T1000 (cell line): ENCODE data around the gene DPYSL3.
"Not testable (repeated sequence)": the region's sequence is repeated elsewhere in the genome, so short reads cannot be mapped to it uniquely, and the experiment has no call there.

Experiments used
- DNase-seq: peaks from one replicate; lab custom pipeline; 2025; ENCODE audit warnings: mixed read lengths; lab: John Stamatoyannopoulos, UW

Gene DPYSL3

DNA sequence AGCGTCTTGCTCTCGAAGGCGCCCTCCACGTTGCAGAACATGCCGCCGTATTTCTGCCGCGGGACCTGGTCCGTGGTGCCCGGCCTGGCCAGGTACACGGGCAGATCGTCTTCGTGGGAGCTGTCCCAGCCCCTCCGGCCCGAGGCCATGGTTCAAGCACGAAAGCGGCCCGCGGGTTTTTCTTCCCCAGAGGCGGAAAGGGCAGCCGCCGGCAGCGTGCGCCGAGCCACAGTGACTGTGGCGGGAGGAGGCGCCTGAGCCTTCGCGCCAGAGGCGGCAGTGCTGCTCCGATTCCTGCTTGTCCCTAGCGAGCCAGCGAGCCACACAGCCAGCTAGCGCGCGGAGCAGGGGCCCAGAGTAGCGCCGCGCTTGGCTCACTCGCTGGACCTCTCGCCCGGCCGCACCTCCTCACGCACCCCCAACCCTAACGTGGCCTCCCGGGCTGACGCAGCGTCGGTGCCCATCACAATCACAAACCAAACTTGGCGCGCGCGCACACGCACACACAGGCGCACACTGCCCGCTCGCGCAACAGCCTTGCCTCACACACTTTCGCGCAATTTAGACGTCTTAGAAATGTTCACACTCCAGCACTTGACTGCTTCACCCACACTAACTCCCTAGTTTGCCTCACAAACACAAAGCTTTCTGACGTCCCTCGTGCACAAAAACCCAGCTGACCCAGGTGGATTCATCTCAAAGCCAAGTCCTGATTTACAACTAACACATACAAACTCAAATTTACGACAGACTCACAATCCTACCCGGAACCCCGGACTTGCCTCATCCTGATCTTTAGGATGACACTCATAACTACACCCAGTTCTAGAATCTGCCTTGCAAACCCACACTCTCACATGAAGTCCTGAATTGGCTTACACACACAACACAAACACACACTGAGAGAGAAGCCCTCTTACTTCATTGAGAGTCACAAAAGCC is at the start of gene DPYSL3:
DPYSL3 (minus strand) TSS at position 359 of the 942 bp plus-strand sequence; CDS start at position 149, 210 bp downstream.
- peak; percentile 66 for DNase-seq

DNA sequence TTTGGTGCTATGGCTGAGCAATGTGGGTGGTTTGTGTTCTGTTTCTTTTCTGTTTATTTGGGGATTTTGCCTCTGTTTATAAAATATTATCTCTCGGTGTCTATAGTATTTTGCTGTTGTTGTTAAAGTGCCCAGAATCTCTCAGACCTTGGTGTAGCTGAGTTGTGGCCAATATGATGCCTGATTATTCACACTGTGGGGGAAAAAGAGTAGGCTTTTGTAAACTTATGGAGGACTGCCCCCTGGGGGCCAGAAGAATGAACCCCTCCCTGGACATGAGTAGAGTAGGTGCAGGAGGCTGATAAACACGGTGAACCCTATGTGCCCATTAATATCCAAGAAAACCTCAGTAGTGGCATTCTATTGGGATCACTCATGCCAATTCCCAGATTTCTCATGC is 49.0 kb upstream of the DPYSL3 start:
- peak; percentile 24 for DNase-seq

DNA sequence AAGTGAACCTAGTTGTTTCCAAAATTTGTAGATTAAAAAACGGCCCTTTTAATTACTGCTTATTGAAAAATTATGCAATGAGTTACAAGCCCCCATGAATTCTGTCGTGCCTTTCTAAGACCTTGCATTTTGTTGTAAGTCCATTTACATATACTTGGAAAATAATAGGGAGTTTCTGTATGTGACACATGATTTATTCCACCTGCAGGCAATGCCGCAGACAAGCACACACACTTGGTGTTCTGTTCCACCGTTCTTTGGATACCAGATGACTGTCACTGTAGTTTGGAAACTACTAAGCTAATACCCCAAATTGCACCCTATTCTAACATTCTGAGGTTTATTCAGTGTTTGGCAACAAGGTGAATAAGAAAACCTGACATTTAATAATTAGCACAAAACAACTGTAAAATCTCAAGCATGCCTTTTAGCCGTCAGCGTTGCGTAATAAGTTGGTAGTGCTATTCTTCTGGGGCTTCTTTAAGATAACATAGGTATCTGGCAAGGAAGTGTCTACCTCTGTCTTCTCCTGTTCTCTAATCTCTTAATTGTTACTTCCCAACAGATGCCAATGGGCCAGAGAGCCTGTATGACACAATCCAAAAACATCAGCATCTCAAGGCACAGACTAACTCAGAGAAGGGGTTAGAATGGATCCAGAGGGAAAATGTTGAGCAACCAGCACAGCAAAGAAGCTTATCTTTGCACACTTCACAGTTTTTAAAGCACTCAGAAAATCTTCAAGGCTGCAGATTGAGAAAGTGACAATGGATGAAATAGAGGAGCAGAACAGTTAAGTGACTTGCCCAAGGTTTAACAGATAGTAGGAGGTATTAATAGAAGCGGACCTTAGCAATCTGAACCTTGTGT is 48.2 kb upstream of the DPYSL3 start:
- no peak for DNase-seq

DNA sequence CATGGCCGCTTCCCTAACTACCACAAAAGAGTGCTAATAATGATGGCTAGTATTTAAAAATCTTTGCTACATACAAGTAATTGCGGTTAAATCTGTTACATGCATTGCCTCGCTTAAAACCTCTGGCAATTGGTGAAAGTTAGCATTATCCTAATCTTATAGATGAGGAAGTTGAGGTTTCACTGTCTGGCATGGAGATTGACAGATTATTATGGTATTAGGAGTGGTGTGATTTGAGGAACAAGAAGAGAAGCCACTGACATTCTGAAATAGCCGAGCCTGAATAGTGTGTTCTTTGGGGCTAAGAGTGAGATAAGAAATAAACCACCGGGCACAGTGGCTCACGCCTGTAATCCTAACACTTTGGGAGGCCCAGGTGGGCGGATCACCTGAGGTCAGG is 45.3 kb upstream of the DPYSL3 start:
- DNase-seq, result no peak

DNA sequence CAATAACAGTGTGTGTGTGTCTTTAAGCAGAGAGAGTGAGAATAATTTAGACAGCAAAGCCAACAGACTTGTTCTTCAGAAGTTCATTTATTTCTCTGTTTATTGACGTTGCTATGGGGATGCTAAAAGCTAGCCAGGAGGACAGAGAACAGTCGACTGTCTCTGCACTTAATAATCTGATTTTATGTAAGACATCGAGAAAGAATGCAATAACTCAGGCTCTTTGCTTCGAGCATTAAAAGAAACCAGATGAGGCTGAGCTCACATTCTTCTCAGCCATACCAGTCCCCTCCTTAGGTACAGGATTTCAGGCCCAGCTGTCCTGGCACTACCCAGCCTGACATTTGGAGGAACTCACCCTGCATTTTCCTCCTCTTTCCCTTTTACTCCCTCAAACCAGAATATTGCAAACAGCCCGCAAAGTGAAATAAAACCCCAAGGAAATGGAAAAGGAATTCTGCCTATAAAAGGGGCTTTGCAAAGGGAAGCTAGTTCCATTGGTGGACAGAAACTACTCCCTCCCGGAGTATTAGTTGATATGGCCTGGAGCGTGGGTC is 44.5 kb upstream of the DPYSL3 start:
- no peak for DNase-seq

DNA sequence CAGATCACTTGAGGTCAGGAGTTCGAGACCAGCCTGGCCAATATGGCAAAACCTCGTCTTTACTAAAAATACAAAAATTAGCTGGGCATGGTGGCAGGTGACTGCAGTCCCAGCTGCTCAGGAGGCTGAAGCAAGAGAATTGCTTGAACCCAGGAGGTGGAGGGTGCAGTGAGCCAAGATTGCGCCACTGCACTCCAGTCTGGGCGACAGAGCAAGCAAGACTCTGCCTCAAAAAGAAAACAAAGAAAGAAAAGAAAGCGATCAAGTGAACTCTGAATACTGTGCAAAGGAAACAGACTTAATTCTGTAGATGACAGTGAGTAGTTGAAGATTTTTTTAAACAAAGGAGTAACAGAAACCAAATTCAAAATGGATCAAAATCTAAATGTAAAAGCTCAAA is 43.9 kb upstream of the DPYSL3 start:
- not testable (repeated sequence) for DNase-seq

DNA sequence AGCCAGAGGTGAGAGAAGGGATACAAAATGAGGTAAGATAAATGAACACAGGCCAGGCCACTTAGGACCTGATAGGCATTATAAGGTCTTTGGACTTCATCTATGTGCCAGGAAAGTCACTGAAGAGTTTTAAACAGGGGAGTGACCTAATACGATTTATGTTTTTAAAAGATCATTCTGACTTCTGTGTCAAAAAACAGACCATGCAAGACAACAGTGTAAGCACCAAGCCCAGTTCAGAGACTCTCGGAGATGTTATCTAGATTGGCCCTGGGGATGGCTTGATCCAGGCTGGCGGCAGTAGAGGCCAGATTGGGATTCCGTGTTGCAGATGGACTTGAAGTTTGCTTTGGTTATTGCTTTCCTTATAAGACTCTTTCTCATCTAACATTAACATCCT is 43.0 kb upstream of the DPYSL3 start:
- no peak for DNase-seq

DNA sequence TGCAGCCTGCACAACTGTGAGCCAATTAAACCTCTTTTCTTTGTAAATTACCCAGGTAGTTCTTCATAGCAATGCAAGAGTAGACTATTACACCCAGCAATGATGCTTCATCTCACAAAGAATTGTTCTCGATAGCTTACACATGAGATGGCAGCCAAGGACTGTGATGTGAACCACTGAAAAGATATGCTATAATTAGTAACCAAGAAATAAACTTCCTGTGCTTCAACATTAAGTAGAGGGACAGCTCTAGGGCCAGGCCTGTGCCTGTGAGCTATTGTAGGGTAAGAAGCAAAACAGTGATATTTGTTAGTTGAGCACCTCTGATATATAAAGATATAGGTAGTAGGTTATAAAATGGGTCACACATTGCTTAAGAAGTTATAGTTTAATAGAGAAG is 41.8 kb upstream of the DPYSL3 start:
- DNase-seq, result no peak

DNA sequence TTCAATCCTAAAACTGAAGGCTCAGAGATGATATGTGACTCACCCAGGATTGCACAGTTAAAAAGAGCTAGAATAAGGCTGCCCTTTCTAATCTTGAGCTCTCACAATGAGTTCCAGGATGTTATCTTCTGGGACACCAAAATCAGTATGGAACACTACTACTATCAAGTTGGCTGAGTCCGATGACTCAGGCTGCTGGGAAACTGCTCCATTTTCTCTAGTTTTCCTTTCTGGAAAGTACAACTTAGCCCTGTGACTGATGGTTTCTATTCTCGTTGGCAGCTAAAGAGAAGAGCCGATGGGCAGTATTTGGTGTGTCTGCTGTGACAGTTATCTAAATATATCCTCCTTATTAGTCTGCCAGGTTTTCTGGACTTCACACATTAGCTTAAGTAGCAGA is 37.9 kb upstream of the DPYSL3 start:
- no peak for DNase-seq

DNA sequence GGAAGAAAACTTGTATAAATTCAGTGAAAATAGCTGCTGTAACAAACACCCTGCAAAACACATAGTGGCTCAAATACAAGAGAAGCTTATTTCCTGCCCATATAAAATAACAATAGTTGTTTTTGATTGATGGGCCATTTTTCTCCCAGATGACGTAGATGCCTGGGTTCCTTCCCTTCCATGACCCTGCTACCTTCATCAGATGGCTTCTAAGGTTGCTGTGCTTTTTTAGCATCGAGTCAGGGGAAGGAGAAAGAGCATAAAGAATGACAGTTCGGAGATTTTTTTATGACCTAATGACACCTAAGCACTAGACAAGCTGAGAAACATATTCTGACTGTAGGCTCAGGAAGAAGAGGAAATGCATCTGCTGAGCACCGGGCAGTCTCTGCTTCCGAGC is 34.7 kb upstream of the DPYSL3 start:
- no peak for DNase-seq

DNA sequence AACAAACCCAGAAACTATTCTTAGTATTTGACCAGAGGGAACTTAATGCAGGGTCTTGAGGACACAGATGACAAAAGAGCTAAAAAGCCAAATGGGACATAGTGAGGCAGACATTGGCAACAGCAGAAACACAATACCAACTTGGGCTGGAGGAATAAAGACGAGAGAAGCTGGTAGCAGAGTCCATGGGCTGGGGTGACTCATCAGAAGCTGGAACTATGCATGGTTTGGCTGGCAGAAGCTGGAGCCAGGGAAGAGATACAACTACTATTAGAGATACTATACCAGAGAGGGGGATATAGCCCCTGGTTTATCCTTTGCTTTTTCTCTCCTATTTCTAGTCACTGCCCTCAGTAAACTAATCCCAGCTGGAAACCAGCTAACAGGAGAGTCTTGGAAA is 29.2 kb upstream of the DPYSL3 start:
- no peak for DNase-seq

DNA sequence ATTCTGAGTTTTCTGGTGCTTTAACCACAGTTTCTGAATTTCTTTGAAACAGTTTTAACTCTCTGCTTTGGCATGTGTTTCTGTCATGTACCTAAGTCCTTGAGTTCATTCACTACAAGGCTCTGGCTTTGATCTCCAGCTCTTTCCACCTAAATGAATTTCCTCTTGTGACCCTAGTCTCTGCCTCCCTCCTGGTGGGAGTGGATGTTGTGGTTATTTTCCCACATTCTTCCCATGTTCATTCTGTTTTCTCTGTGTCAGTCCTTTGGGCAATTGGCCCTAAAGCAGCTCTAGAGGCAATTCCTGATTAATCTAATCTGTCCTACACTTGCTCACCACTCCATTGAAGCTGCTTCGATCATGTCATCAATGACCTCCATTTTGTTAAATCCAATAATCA is 28.4 kb upstream of the DPYSL3 start:
- DNase-seq, result no peak

DNA sequence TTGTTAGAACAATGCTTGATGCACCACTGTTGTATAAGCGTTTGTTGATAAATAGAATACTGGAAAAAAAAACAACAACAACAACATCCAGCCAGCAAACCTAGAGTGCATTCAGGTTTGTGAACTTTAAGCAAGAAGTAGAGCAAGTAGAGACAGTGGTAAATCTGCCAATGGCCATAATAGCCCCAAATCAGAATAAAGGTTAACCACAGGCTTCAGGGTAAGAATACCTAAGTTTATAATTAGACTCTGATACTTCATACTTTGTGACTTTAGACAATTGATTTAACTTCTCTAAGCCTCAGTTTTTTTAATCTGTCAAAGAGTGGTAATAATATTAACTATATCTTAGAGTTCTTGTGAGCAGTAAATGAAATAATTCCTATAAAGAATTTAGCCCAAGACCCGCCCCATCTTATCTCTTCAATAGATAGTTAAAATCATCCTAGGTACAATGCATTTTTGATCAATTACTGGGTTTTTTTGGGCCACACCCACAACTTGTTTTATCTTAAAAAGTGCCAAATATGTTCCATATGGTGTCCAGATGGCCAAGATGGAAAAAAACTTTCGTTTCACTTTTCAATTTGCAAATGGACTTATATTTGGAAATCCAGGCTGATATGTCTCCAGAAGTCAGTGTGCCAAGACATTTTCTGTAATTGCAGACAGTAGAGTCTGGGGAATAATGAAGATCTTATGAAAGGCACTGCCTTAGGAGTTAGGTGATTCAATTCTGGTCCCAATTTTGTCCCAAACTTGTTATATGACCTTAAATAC is 24.5 kb upstream of the DPYSL3 start:
- DNase-seq, result no peak

DNA sequence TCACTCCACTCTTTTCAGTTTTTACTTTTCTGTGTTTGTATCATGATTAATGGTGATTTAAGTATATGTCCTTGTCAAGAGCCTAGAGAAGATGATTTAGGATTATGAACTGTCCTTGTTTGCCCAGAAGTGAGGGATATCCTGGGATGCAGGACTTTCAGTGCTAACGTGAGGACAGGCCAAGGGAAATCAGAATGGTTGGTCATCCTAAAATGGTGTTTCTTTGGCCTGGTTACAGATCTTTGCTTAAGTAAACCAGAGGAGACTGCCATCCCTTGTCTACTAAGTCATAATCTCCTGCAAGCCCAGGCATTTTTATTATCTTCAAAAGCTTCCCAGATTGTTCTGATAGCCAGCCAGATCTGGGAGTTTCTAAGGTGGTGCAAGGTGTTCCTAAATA is 22.3 kb upstream of the DPYSL3 start:
- DNase-seq, result no peak

DNA sequence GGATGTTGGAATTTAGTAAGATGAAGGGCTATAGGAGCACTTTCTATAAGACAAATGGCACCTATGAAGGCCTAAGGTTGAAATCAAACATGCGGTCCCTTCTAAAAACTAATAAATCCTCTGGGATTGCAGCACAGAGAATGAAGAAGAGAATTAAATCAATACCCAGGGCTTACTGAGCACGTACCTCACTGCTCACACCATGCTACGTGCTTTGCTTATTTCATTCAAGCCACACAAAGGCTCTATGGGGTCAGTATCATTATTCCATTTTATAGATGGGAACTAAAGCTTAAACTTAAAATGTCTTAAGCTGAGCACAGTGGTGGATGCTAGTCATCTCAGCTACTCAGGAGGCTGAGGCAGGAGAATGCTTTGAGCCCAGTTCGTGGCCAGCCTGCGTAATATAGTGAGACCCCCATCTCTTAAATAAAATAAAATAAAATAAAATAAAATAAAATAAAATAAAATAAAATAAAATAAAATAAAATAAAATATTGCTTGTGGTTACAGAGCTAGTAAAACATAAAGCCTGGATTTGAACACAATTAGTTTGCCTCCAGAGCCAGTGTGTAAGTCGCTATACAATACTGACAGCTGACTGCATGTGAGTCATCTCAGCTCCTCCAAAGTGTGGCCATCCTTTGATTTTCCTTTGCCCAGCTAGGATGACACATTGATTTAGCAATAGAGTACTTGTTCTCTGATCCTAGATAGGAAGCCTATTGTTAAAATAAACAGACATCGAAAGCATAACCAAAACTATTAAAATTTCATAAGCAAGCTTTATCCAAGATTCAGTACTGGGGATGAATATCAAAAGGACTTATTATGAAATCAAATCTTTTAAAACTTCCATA is 20.9 kb upstream of the DPYSL3 start:
- no peak for DNase-seq

DNA sequence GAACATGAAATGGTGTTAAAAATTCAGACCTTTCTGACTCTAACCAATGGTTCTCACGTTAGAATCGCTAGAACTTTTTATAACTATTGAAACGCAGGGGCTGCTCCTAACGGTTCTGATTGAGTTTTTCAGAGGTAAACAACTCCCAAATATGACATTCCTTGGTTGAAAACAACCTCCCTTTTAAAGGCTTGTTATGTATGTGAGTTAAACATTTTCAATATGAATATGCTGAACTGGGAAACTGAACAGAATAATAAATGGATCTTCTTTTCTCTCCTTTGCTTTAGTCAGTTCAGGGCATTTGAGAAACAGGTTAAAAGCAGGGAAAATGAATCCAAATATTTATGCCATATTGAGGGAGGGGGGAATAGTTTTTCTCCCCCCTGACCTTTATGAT is 13.2 kb upstream of the DPYSL3 start:
- DNase-seq, result no peak

DNA sequence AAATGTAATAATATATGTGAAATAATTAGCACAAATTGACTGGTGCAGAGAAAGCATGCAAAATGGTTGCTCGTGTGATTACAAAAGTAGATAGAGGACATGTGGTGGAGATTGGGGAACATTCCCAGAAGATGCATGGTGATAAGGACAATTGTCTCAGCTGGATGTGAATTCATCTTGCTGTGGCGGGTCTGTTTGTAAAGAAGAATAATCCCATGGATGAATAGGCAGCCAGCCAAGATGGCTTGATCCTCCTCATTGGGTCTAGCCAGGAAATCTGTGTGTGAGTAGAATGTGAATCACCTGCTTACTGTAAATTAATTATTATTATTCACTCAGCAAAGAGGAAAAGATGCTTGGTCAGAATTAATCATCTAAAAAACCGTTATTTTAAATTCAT is 12.6 kb upstream of the DPYSL3 start:
- no peak for DNase-seq

DNA sequence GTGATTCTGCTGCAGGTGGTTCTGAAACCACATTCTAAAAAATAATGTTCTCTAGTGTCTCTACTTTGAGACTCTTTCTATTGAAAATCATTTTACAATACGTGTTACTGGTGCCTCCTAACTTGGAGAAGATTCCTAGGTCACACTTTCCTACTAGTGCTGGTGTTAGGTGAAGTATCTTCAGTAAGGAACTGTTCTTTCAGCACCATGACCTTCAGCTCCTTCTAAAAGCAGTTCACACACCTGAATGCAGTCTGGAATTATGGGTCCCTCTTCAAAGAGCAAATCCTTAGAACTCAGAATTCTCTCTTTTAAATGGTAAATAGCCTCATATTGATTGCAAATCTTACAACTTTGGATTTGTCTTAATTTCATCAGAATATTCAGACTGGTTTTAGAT is 10.6 kb upstream of the DPYSL3 start:
- DNase-seq, result no peak

DNA sequence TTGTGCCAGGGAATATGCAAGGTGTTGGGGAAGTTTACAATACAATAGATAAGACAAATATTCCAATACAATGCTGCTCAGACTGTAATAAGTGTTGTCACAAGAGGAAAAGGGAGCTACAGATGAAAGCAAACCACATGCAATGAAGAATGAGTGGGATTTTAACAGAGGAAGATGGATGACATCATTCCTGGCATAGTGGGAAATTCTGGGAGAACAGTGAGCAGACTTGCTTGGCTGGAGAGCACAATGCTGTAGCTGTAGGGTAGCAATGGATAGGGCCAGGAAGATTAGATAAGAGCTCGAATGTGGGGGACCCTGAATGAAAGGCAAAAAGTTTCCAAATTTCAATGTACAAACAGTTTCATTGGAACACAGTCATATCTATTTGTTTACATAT is 9.5 kb upstream of the DPYSL3 start:
- DNase-seq, result no peak

DNA sequence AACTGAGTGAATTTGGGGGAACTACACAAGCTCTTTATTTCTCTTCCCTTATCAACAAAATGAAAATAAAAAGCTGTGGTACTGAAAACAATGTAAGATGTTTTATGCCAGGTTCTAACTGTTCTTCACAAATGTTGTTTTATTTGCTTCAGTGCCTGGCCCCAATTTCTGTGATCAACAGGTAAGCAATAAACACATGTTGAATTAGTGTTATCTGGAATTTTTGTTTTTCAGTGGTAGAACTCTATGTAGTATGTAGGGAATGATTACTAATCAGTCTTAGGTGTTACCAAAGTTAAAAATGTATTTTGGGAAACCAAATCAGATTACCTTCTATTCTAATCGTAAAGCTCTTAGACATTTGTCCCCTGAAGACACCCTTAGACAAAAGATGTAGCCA is 7.5 kb upstream of the DPYSL3 start:
- DNase-seq, result no peak

DNA sequence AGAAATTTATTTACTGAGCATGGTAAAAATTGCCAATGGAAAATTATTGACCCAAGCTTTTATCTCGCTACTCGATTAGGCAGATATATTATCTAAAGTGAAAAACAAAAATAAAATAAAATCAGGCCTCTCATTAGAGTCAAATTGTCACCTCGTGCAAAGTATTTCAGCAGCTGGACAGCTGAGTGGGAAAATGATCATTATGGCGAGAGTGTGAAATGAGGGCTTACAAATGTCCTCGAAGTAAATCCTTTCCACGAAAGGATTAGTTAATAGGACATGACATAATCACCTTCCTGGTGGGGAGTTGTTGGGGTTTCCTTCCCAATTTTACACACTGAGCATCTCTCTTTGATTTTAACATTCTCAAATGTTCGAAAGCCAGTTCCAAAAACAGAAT is 5.4 kb upstream of the DPYSL3 start:
- no peak for DNase-seq
